GM21515 (cell line): ENCODE data around the gene RPL23.

Experiments used
- ATAC-seq: cut with Tn5 transposase; IDR thresholded peaks from one replicate; pipeline ENCODE4 v1.9.1; 2021; ENCODE audit not compliant: unreplicated experiment

RPL23 gene

DNA sequence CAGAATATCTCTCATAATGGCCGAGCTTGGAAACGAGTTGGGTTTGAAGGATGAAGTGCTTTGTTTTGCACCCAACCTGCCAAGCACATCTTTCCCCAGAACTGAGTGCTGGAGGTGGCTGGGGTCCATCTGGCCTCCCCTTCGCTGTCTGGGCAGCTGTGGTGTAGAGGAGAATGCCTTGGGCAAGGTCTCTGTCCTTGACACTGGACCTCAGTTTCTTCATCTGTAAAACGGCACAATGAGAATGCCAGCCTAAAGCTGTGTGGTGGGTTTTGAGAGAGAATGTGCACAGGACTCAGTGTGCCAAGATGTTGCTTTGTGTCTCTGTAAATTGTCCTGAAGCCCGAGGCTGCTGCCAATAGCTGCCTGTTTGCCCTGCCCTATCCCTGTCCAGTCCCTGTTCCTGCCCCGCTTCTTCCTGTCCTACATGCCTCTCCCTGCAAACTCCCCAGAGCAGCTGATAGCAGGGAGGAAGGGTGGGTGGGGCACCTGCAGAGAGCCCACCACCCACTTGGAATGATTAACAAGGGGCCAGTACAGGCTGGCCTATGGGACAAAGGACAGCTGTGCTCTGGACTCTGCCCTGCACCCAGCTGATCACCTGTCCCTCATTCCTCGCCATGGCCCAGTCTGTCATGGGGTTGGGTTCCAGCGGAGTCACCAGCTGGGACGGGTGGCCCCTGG is 31.7 kb upstream of the RPL23 start:
- no peak for ATAC-seq

DNA sequence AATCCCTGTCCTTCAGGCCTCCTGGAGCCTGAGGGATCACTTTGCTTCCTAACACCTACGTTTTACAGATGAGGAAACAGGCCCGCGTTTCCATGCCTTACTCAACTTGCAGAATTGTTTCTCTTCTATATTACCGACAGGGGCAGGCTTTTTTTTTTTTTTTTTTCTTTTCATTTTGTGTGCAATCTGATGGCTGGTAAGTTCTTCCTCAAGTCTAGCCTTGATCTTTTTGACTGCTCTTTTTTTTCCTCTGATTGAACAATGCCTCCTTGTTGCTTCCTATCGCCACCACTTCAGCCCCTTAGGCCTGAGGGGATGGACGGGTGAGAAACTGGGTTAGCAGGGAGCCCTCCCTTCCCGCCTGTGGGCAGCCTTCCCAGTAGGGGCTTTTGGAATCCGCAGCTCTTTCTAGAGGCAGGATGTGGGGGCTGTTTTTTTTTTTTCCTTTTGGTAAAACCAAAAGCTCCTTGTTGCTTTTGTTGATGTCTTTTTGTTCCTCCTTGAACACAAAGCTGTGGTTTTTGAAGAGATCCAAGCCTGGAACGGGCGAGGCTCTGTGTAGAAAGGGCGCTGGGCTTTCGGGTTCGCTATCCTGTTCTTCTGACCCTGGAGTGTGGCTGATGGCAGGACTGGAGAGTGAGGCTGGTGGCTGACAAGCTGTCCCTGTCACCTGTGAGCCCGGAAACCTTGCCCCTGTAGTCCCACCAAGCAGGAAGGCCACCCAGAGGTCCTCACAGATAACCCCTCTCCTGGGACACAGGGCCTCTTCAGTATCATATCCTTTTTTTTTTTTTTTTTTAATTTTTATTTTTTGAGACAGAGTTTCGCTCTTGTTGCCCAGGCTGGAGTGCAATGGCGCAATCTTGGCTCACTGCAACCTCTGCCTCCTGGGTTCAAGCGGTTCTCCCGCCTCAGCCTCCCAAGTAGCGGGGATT is 30.3 kb upstream of the RPL23 start:
- no peak for ATAC-seq

DNA sequence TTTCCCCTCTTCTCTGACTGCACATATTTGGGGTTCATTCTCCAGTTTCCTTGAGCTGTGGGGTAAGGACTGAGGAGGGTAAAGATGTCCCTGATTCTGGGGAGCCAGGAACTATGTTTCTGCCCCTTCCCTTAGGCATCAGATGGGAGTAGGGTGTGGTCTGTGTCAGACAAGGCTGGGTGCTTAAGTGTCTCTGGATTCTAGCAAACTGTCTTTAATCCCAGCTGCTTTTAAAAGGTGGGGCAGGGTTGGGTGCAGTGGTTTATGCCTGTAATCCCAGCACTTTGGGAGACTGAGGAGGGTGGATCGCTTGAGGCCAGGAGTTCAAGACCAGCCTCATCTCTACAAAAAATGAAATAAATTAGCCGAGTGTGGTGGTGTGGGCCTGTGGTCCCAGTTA is 29.3 kb upstream of the RPL23 start:
- no peak for ATAC-seq

DNA sequence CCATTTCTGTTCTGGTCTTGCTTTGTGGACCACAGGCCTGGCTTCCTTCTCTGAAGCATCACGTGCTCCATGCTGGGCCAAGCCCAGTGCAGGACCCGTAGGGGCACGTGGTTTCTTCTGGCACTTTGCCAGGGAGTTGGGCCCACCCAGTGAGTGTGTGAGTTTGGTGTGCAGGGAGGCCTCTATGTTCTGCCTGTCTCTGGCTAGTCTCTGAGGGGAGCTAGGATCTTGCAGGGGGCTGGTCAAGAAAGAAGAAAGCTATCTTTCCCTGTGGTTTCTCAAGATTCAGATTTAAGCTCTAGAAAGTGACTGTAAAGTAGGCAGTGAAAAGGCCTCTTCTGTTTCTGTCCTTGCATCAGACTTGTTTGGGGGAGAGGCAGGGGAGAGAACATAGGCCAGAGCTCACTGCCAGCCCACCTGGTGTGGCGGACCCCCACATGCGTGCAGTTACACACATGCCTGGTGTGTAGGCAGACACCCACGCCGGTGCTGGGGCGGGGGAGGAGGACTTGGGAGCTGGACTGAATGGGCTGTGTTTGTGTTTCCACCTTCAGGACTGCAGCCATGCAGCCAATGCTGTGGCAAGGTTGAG is 28.2 kb upstream of the RPL23 start:
- ATAC-seq: no peak

DNA sequence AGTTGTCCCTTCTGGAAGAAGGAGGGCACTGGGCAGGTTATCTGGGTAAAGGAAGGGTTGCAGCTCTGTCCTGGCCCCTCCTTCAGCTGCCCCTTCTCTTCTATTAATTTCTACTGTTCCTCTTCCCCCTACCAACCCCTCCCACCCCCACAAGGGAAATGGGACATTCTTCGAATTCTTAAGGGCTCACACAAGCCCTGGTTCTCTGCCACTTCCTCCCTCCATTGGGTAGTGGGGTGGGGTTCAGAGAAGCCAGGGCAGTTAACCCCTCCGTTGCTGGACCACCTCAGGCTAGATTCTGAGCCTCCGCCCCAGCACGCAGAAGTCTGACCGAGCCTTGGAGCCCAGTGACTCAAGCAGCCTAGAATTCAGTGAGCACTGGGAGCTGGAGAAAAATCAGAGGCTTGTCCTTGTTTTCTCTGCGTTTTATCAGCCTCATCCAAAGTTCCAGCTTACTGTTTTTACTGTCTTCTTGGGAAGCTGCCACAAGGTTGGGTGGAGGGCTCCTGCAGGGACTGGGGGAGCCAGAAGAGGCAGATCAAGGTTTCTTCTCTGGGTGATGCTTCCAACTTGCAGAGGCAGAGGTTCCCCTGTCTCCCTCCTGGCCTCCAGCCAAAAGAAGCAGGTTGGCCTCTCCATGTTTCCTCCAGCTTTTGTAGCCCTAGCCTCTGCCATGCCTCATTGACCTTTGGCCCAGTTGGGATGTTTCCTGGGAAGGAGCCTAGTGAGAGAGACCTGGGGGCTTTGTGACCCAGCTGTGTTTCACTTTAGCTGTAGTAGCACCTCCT is 26.6 kb upstream of the RPL23 start:
- no peak for ATAC-seq

DNA sequence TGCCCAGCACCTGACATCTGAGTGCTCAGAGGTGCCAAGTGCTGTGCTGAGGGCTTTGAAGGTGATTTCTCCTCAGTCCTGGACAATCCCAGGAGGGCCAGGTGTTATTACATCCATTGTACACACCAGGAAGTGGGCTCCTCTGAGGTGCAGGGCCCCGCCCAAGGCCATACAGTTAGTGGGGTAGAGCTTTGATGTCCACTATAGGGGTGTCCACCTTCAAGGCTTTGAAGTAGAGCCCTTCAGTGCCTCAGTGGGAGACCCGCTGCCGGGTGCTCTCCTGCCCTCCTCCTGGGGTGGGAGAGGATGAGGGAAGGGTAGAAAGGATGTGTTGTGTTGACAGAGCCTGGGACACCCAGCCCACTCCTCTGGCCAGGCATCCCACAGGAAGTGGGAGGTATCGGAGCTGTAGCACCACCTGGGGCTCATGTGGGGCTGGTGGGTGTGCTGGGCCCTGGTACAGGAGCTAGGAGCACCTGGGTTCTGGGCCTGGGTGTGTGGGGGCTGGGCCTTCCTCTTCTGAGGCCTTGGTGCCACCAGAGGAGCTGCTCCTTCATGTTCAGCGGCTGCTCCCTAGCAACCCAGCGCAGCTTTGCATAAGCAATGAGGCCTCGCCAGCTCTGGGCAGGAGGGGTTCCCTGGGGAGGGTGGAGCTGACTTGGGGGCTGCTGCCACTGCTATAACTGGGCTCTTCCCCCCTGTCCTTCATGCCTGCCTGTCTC is 23.8 kb upstream of the RPL23 start:
- ATAC-seq: no peak

DNA sequence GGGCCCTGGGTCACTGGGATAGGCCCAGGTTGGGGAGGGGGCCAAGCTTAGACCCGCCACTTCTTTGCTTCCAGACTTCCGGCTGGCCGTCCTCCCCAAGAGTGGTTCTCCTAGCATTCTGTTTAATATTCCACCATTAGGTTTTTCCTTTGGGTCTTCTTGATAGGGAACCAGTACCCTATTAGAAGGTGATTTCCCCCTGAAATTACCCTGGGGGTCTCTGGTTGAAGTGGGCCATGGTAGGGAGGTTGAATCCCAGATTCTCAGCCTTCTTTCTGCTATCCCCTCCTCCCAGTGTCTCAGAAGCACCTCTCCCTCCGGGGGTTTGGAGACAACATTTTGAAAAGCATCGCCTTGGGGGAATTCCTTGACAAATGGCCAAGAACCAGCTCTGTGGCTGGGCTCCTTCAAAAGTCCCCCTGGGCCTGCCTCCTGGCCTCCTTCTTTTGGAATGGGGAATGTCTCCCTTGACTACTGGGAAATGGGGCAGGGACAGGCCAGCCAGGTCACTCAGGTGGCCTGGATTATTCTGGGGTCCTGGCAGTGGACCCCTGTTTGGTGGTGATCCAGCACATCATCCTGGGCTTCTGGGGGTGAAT is 22.1 kb upstream of the RPL23 start:
- ATAC-seq: no peak

DNA sequence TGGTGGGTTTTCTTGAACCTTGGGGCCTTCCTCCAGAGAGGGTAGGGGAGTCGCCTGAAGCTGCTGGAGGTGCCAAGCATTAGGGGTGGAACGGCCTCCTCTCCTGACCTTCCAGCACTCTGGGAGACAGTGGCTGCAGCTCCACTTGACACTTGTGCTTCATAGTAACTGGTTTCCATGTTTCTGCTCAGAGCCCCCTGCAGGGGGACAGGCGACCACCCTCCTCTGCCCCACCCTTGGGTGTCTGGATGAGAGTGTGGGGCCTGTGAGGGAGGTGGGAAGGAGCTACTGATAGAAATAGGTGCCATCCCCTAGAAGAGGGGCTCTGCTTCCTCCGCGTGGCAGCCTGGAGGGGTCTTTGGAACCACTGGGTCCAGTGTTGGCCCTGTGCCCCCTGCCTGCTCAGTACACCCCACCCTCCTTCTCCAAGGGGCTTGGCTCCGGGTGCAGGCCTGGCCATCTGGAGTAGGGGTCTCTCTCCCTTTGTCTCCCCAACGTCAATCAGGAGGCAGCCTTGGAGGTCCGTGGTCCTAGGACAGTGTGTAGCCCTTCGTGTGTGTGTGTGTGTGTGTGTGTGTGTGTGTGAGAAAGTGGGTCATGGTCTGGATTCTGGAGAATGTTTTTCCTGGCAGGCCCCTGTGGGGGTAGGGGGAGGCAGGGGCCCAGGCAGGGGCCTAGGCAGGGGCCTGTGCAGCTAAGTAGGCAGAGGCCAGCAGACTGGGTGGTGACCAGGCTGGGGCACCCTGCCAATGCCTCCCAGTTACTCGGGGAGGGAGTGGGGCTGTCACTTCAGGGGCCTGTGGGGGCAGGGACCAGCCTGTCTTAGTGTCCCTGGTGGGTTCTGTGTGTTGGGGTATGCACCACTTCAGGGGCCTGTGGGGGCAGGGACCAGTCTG is 21.2 kb upstream of the RPL23 start:
- no peak for ATAC-seq

DNA sequence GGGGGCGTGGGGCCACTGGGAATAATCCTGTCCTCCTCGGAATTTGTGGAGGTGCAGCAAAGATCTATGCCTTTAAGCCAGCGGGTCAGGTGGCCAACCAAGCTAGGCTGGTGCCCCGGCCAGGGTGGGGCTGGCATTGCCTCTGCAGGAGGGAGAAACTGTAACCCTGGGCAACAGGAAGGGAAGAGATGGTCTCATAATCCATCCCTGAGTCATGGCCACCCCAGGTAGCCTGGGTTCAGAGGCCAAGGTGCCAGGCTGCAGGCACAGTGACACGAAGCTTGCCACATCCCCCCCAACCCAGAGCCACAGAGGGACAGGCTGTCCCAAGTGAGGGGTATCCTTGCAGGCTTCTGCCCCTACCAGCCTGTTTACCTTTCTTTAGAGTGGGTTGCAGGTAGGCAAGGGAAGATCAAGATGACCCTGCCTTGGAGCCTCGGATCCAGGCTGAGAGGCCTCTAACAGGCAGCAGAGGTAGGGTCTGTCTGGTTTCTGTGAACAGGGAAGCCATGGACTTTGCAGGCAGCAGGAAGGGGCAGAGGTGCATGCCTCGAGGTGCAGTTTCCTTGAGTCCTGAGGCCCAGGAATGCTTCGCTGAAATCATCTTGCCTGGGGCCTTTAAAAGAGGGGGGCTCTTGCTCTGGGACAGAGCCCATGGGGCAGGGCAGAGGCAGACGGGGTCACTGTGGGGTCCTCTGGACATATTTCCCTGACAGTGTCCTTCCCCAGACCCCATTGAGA is 20.3 kb upstream of the RPL23 start:
- no peak for ATAC-seq

DNA sequence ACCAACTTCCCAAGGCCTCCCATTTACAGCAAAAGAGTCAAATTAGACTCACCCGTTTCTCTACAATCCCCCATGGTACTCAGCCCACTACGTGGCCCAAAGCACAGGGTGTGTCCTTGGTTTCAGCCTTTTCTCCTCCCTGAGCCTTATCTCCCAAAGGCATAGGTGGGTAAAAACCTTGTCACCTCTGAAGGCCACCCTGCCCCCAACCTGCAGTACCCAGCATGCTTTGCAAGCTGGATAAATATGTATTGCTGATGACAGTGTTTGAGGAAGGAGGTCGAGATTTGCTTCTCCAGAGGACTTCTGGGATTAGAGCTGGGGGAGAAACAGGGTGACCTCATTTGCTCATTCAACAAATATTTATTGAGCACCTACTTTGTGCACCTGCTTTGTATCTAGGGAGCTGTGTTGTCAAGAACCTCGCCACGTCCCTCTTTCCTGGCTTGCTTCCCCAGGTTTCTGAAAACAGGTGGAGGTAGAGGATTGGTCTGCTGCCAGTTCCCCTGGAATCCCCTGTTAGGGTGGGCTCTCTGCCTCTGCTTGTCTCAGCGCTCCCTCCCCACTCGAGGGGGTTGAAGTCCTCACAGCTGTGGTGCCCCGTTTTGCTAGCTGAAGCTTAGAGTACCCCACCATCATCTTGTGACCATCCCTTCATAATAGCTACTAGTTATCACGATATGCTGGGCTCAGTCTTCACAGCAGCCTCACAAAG is 19.3 kb upstream of the RPL23 start:
- ATAC-seq: no peak

DNA sequence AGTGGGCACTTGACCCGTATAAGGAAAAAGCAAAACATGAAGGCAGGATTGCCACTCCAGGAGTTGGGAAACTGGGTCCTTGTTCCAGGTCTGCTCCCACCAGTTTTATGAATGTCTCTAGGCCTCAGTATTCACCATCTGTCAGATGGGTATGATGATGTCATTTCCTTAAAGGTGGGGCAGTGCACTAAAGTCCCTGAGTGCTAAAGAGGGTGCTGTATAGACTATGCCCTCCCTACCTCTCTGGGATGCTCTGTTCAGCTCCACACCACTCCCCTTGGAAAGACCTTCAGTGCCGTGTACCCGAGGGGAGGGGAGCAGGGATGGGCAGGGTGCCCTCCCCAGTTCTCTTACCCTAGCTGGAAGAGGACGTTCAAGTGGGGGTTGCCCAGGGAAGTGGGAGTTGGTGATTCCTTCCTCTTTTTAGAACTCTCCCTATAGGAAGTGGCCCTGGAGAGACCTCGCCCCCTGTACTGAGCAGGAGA is 18.5 kb upstream of the RPL23 start:
- no peak for ATAC-seq

DNA sequence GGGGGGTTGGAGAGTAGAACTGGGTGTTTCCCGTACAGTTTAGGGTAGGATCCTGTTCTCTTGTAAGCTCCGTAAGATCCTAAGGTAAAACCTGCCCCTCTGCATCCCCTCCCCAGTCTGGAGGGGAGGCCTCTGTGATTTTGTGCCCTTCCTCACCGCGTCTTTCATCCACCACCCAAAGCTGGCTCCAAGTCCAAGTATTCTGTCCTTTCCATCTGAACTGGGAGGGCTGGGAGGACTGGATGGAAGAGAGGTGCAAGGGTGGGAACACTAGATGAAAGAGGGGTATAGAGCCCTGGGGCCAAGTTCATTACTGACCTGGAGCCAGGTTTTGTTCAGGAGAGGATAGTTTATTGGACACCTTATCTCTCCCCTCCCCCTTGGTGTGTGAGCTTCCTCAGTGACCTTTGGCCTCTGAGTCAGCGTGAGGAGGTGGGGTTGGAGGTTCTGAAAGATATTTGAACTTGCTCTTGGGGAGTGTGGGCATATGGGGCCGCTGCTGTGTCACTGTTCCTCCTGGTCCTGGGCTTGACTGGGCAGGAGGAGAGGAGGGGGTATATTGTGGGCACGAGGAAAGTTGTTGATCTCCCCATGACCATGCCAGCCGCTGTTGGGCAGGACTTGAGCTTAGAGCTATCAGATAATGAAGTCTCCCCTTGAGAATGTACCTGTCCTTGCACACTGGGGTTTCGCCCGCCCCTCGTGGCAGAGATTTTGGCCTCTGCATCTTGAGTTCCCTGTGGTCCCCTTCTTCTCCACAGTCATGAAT is 17.9 kb upstream of the RPL23 start:
- ATAC-seq: no peak

DNA sequence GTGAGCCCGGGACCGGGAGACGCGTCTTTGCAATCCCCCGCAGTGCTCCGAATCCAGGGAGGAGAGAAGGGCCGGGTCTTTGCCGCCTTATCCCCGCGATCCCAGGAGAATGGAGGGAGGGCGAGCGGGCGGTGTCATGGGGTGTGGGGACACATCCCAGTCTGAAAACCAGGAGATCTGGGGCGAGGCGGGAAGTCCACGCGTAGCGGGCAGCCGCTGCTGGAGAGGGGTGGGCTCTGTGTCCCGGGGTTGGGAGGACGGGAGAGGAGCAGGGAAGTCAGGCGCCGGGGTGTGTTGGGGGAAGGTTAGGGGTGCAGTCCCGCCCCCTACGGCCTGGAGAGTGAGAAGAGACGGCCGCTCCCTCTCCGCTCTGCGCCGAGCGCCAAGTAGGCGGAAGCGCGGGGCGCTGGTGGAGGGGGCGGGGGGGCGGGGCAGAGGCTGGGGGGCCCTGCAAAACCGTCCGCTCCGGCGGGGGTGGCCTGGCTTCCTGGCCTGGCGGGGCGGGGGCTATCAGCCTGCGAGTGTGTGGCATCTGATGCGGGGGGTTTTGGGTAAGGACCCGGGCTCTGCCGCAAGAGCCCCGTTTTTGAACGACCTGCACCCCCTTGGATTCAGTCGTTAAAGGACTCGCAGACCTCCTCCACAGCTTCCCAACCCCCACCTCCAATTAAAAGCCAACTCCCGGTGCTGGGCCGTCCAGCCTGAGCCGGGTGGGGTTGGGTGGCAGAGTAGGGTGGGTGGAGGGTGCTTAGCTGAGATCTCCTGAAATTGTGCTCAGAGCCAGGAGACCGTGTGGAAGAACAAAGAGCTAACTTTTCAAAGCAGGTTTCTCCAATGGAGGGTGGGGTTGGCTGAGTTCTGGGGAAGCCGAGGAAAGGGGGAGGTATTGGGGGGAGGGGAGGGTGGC is 17.0 kb upstream of the RPL23 start:
- no peak for ATAC-seq

DNA sequence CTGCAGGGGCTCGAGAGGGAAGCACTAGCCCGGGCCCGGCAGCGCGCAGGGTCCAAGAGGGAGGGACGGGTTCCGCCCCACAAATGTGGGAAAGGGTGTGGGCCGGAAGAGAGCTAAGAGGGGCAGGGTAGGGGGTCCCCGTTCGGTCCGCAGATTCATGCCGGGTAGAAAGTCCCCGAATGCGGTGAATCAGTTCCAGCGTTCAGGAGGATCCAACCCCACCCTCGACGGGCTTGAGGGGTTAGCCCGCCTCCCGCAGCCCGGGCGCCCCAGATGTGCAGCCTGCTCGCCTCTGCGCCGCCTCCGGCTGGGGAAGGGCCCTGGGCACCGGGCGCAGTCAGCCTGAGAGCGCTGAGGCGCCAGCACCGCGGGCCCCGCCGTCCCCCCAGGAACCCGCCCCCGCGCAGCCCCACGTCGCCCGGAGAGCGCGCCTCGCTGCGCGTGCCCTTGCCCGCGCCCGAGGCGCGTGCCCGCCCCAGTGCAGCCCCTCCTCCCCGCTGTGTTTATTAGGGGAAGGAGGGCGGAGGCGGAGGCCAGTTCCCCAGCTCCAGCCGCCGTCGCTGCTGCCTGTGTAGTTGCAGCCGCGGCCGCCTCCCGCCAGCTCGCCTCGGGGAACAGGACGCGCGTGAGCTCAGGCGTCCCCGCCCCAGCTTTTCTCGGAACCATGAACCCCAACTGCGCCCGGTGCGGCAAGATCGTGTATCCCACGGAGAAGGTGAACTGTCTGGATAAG is 16.2 kb upstream of the RPL23 start, which contains the start of gene LASP1:
LASP1 (plus strand) TSS at position 533 of the 733 bp plus-strand sequence; CDS start at position 665, 132 bp downstream.
- ATAC-seq: peak; percentile 37
